ENCODE data around the gene TMEM45B.

GRCh38 chr11:129884581-129884980 is 68.9 kb downstream of the TMEM45B start:
- no peak for TF ChIP-seq CTCF (conservative IDR thresholded peaks at IDR 0.05; ENCODE audit: low read depth in 2 of 2)
- TF ChIP-seq POLR2AphosphoS5 (IDR thresholded peaks at IDR 0.05; ENCODE audit: low read depth): no peak
- TF ChIP-seq EZH2phosphoT487 (IDR thresholded peaks at IDR 0.05; ENCODE audit: unreplicated experiment): no peak
- TF ChIP-seq EZH2 (IDR thresholded peaks at IDR 0.05; ENCODE audit: low read depth, unreplicated experiment): no peak
- TF ChIP-seq REST (IDR thresholded peaks at IDR 0.05; ENCODE audit: unreplicated experiment): no peak

Measured in GM23338 (cell line).